K562 (cell line): ENCODE data around the gene TMIGD1. TPM values are rescaled to one million over a fixed set of nuclear protein-coding genes. Genes with fewer than 3 reads are reported as not detected.

Source experiments
- ATAC-seq: fragments of 200-7000 bp; cut with Tn5 transposase; 3 replicates; pipeline ENCODE4 v1.9.1; 2020; ENCODE audit warnings: moderate library complexity
- BruUV-seq: library from RNA; stranded (reverse); fragments of 400-500 nt; replicated peaks from 2 replicates; lab custom pipeline; 2021; lab: Mats Ljungman, UMichigan
- CTCF ChIA-PET: fragments of 300-600 bp; formaldehyde crosslinking; extraction: SDS; loops from one replicate; lab custom pipeline; 2021; ENCODE audit warnings: low intra/inter-chr PET ratio; lab: Yijun Ruan, JAX
- POLR2A ChIA-PET: fragments of 300-600, 350-650 bp; sonication (Branson Sonifier 250); formaldehyde crosslinking; extraction: SDS; loops from one replicate; lab custom pipeline; 2021; ENCODE audit warnings: antibody characterized with exemption, inconsistent platforms; lab: Yijun Ruan, JAX
- DNase-seq, 4 experiments: peaks; one replicate each; pipeline versions ENCODE4 v3.0.0 to v3.0.0-alpha.2; 2011 to 2018; ENCODE audit warnings: low spot score in 3 of 4, mixed read lengths in 3 of 4; ENCODE audit errors: extremely low read depth in 1 of 4
- FAIRE-seq: peaks from 2 replicates; lab custom pipeline; 2011; peaks lifted over from hg19 to GRCh38; lab: Jason Lieb, UNC
- H2AFZ ChIP-seq: 2 replicates; pipeline ENCODE4 v1.6.0; 2011; ENCODE audit warnings: low read depth, low read length, control low read depth, inconsistent platforms
- H3K27ac ChIP-seq: fragments of 200-600 bp; 3 replicates; pipeline ENCODE4 v1.8.0; 2011; ENCODE audit warnings: low read depth, mild to moderate bottlenecking, control low read depth, inconsistent platforms, low read length, moderate library complexity, mixed read lengths; ENCODE audit errors: extremely low read depth
- H3K27me3 ChIP-seq, 2 experiments: fragments of 300-600 bp in 1 of 2; 2 replicates in 1 of 2; 3 replicates in 1 of 2; pipeline versions ENCODE4 v1.6.0 to v1.8.0; 2011; ENCODE audit warnings: inconsistent platforms in 2 of 2, low read length in 2 of 2, mild to moderate bottlenecking in 1 of 2, mixed read lengths in 1 of 2, moderate library complexity in 1 of 2; ENCODE audit not compliant: control insufficient read depth in 2 of 2, insufficient read depth in 2 of 2
- H3K36me3 ChIP-seq: fragments of 300-600 bp; 3 replicates; pipeline ENCODE4 v1.8.0; 2011; ENCODE audit warnings: mild to moderate bottlenecking, low read length, inconsistent platforms; ENCODE audit not compliant: control insufficient read depth, insufficient read depth
- H3K4me1 ChIP-seq, 2 experiments: fragments of 200-600 bp in 1 of 2; replicated peaks in 1 of 2; 2 replicates in 1 of 2; 3 replicates in 1 of 2; pipeline versions ENCODE4 v1.5.1 to v1.8.0; 2011; ENCODE audit warnings: inconsistent platforms in 2 of 2, low read length in 2 of 2, mild to moderate bottlenecking in 1 of 2, mixed read lengths in 1 of 2, moderate library complexity in 1 of 2; ENCODE audit not compliant: control insufficient read depth in 2 of 2, insufficient read depth in 2 of 2
- H3K4me2 ChIP-seq: 2 replicates; pipeline ENCODE4 v1.6.1; 2011; ENCODE audit warnings: low read length, control low read depth, inconsistent platforms, mixed read lengths; ENCODE audit not compliant: insufficient read depth
- H3K4me3 ChIP-seq: fragments of 200-600 bp; sonication (generic), shearing (Covaris generic); 2 replicates; pipeline ENCODE4 v1.5.1; 2016; ENCODE audit warnings: control low read depth, inconsistent platforms
- H3K79me2 ChIP-seq: fragments of 200-600 bp; 3 replicates; pipeline ENCODE4 v1.8.0; 2011; ENCODE audit warnings: low read length, inconsistent platforms; ENCODE audit not compliant: control insufficient read depth, insufficient read depth
- H3K9ac ChIP-seq, 2 experiments: 2 replicates each; pipeline versions ENCODE4 v1.6.0 to v1.6.1; 2011; ENCODE audit warnings: low read depth in 2 of 2, low read length in 2 of 2, control low read depth in 1 of 2, inconsistent platforms in 1 of 2, mild to moderate bottlenecking in 1 of 2, mixed read lengths in 1 of 2; ENCODE audit not compliant: insufficient read depth in 1 of 2
- H3K9me1 ChIP-seq: one replicate; pipeline ENCODE4 v1.6.0; 2011; ENCODE audit warnings: inconsistent platforms, mild to moderate bottlenecking, low read length, moderate library complexity; ENCODE audit not compliant: control insufficient read depth, insufficient read depth
- H3K9me3 ChIP-seq: replicated peaks from 2 replicates; pipeline ENCODE4 v1.5.1; 2011; ENCODE audit warnings: low read depth, low read length, inconsistent platforms; ENCODE audit not compliant: control insufficient read depth, insufficient read depth
- H4K20me1 ChIP-seq: replicated peaks from 2 replicates; pipeline ENCODE4 v1.6.1; 2011; ENCODE audit warnings: low read length, inconsistent platforms, mixed read lengths; ENCODE audit not compliant: control insufficient read depth, insufficient read depth
- ADNP ChIP-seq: fragments of 200-800 bp; sonication (Bioruptor generic); IDR thresholded peaks from 2 replicates; pipeline ENCODE4 v1.6.1; 2016; ENCODE audit warnings: missing genetic modification characterization, missing compliant biosample characterization
- BCOR ChIP-seq: fragments of 450-650 bp; IDR thresholded peaks from 2 replicates; pipeline ENCODE4 v1.6.1; 2016
- HDAC2 ChIP-seq: fragments of 450-650 bp; IDR thresholded peaks from 2 replicates; pipeline ENCODE4 v1.6.1; 2016; ENCODE audit warnings: mild to moderate bottlenecking
- NR2C2 ChIP-seq, 2 experiments: fragments of 200-800 bp in 1 of 2; sonication (Bioruptor generic) in 1 of 2; sonication (generic) in 1 of 2; formaldehyde crosslinking in 1 of 2; IDR thresholded peaks; 2 replicates each; pipeline versions ENCODE4 v1.6.1 to v1.8.0; 2016 to 2022; ENCODE audit warnings: mild to moderate bottlenecking in 1 of 2, missing compliant biosample characterization in 1 of 2, missing genetic modification characterization in 1 of 2, missing genetic modification reagents in 1 of 2
- RB1 ChIP-seq: fragments of 450-650 bp; IDR thresholded peaks from 2 replicates; pipeline ENCODE4 v1.6.1; 2017; ENCODE audit warnings: low read depth, mild to moderate bottlenecking
- RBM25 ChIP-seq: fragments of 200-400 bp; formaldehyde crosslinking; IDR thresholded peaks from 2 replicates; pipeline ENCODE4 v1.6.1; 2018; ENCODE audit warnings: low read length, low read depth, moderate library complexity; ENCODE audit not compliant: severe bottlenecking
- ZMIZ1 ChIP-seq, 2 experiments: fragments of 150-350 bp in 1 of 2; IDR thresholded peaks; 2 replicates each; pipeline ENCODE4 v1.6.1; 2012 to 2016; ENCODE audit warnings: low read depth in 2 of 2, low read length in 2 of 2, mild to moderate bottlenecking in 1 of 2, moderate library complexity in 1 of 2
- WGBS: fragments of 100-300 bp; shearing (Covaris generic); methylation state at CpG from one replicate; pipeline ENCODE4 v1.1.6; 2016; ENCODE audit warnings: low coverage, mixed read lengths; ENCODE audit not compliant: insufficient coverage; ENCODE audit errors: missing lambda C conversion rate; 5-methylcytosine and 5-hydroxymethylcytosine counted together
- in situ Hi-C: fragments of 300-500 bp; cut with MboI; formaldehyde crosslinking; loops from 4 replicates; pipeline ENCODE4 v1.15.0; 2018; ENCODE audit warnings: inconsistent platforms, mixed read lengths
- intact Hi-C: fragments of 100-400 bp; cut with micrococcal nuclease; formaldehyde crosslinking; loops from 2 replicates; pipeline ENCODE4 v1.14.2; 2022
- polyA plus RNA-seq, 8 experiments: library from polyadenylated mRNA; depleted of rRNA in 4 of 8; stranded (reverse) in 5 of 8; unstranded in 3 of 8; fragments of >200 nt; fragmentation: Nextera tagmentation in 2 of 8; fragmentation: Illumina TruSeq in 1 of 8; extraction: Ambion mirVana in 2 of 8; extraction: Trizol in 1 of 8; gene quantifications; 2 replicates each; pipeline versions ENCODE4 v1.2.1 to v1.2.3, GENCODE V29; 2011 to 2014; ENCODE audit warnings: inconsistent platforms in 1 of 8, missing spikeins in 1 of 8
- total RNA-seq, 7 experiments: library from RNA; depleted of rRNA in 6 of 7; stranded (reverse); fragments of >200 nt in 6 of 7; fragmentation: Illumina TruSeq in 2 of 7; extraction: Trizol in 2 of 7; gene quantifications; 2 replicates each; pipeline versions ENCODE4 v1.2.1 to v1.2.3, GENCODE V29; 2011 to 2021; ENCODE audit warnings: low replicate concordance in 1 of 7

TMIGD1 gene
- total and polyA plus RNA-seq, 9 of the 15 experiments (the other 6 are each of a cell fraction or from before 2014, with no cell fraction given) = not detected

- no peak for TF ChIP-seq NR2C2 (CRISPR knock-in tag; IDR thresholded peaks at IDR 0.05)
- TF ChIP-seq NR2C2 (tag; IDR thresholded peaks at IDR 0.05) = no peak
- TF ChIP-seq, all 486 proteins: peak for 0
These were observed 21.6 kb downstream of the TMIGD1 start (continued) for GRCh38 chr17:30312226-30312625.

DNA sequence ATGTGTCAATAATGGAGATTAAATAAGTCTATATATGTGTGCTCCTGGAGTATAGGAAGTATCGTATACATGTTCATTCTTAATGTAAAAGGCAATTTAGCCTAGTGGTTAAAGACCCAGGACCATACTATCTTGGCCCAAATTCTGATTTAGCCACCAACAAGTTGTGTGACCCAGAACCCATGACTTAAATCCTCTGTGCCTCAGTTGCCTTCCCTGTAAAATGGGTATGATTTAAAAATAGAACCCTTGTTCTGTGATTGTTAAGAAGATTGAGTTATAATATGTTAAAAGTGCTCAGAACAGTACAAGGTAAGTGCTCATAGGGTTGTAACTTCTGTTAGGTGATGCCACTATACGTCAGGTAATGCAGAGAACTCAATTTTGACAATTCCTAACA, 23.3 kb downstream of the TMIGD1 start:
- no peak overlapping the region for H3K4me3 ChIP-seq
- DNase-seq (no peak), FAIRE-seq (no peak), ATAC-seq (no peak)
- intact Hi-C loops (no loop called here), in situ Hi-C loops (no loop called here)
- H3K9ac ChIP-seq = no peak overlapping the region
- H3K4me2 ChIP-seq = no peak overlapping the region
- 73% methylated on average over 2 of the region's 2 CpGs for WGBS
- ChIA-PET CTCF (no interaction called here), POLR2A (no interaction called here)
- no peaks in the 10 kb centered on the region for H4K20me1 ChIP-seq
- H3K27me3 ChIP-seq = no peaks in the 10 kb centered on the region
- no TSS peak for BruUV-seq
- H3K9me1 ChIP-seq = no peaks in the 10 kb centered on the region
- no peaks in the 10 kb centered on the region for H3K79me2 ChIP-seq
- H2AFZ ChIP-seq = no peak overlapping the region
- peak; percentile 81 for TF ChIP-seq BCOR
- peak; percentile 91 for TF ChIP-seq RBM25
- peak; percentile 35; the same call in 1 of the 2 replicates for TF ChIP-seq ADNP (tag)
- TF ChIP-seq ZMIZ1 (IDR thresholded peaks at IDR 0.05; ENCODE audit: low read depth in 2 of 2, low read length in 2 of 2) = no peak
- peak; percentile 38; the same call in 1 of the 2 replicates for TF ChIP-seq HDAC2
- no peak for TF ChIP-seq RB1
- no peaks in the 10 kb centered on the region for H3K36me3 ChIP-seq
- no peaks in the 10 kb centered on the region for H3K4me1 ChIP-seq
- H3K27ac ChIP-seq = no peak overlapping the region
- H3K9me3 ChIP-seq = no peaks in the 10 kb centered on the region
